ENCODE measurements around the gene DYNC2H1.

- peak in 3 of 4 experiments; percentile 20 to 27 (median 24) for TF ChIP-seq CTCF (IDR thresholded peaks at IDR 0.05)
- no peak for TF ChIP-seq POLR2A (IDR thresholded peaks at IDR 0.05)
Measured at GRCh38 chr11:103326070-103326794, 217.0 kb downstream of the DYNC2H1 start.

All from prostate gland (tissue), 2 donors.